ENCODE data around the gene CDX1. TPM values are rescaled to one million over a fixed set of nuclear protein-coding genes. Genes with fewer than 3 reads are reported as not detected.

The CDX1 gene
- total RNA-seq, 4 donors from 2014 or later: 0.26 to 0.76 TPM; not detected in 2

GRCh38 chr5:150181766-150182545 lies 15.4 kb downstream of the CDX1 start:
- TF ChIP-seq POLR2A (IDR thresholded peaks at IDR 0.05) (no peak), CTCF (IDR thresholded peaks at IDR 0.05) (no peak), EP300 (IDR thresholded peaks at IDR 0.05) (no peak), POLR2AphosphoS5 (IDR thresholded peaks at IDR 0.05) (no peak)
- no peak overlapping the region for H3K4me3 ChIP-seq

GRCh38 chr5:150182774-150183173 lies 16.2 kb downstream of the CDX1 start:
- H3K27me3 ChIP-seq: no peaks in the 10 kb centered on the region
- peaks cover 25% of the 10 kb centered on the region for H3K4me1 ChIP-seq
- 89% methylated on average over 10 of the region's 10 CpGs for WGBS
- TF ChIP-seq POLR2AphosphoS5 (IDR thresholded peaks at IDR 0.05) (no peak), CTCF (IDR thresholded peaks at IDR 0.05) (no peak), POLR2A (IDR thresholded peaks at IDR 0.05) (no peak), EP300 (IDR thresholded peaks at IDR 0.05) (no peak)
- no peak overlapping the region for H3K27ac ChIP-seq
- H3K36me3 ChIP-seq: no peaks in the 10 kb centered on the region
- no peak overlapping the region for H3K4me3 ChIP-seq
- no peak for DNase-seq (ENCODE audit: low spot score in 2 of 2)
- H3K9me3 ChIP-seq: no peaks in the 10 kb centered on the region

More at GRCh38 chr5:150181766-150182545, 15.4 kb downstream of the CDX1 start:
- Histone ChIP-seq H3K27ac (no peak overlapping the region), H3K36me3 (no peaks in the 10 kb centered on the region), H3K27me3 (no peaks in the 10 kb centered on the region), H3K9me3 (no peaks in the 10 kb centered on the region), H3K4me1 (peaks cover 25% of the 10 kb centered on the region)
- 85% methylated on average over 8 of the region's 9 CpGs for WGBS
- no peak for DNase-seq (ENCODE audit: low spot score in 2 of 2)

DNA sequence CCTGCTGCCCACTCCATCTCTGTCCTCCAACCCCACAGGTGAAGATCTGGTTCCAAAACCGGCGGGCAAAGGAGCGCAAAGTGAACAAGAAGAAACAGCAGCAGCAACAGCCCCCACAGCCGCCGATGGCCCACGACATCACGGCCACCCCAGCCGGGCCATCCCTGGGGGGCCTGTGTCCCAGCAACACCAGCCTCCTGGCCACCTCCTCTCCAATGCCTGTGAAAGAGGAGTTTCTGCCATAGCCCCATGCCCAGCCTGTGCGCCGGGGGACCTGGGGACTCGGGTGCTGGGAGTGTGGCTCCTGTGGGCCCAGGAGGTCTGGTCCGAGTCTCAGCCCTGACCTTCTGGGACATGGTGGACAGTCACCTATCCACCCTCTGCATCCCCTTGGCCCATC lies 16.9 kb downstream of the CDX1 start:
- no peaks in the 10 kb centered on the region for H3K36me3 ChIP-seq
- 91% methylated on average over 12 of the region's 12 CpGs for WGBS
- peaks cover 5% of the 10 kb centered on the region for H3K27me3 ChIP-seq
- H3K9me3 ChIP-seq: no peaks in the 10 kb centered on the region
- H3K4me3 ChIP-seq: no peak overlapping the region
- peaks cover 25% of the 10 kb centered on the region for H3K4me1 ChIP-seq
- TF ChIP-seq CTCF (IDR thresholded peaks at IDR 0.05) (no peak), POLR2A (IDR thresholded peaks at IDR 0.05) (no peak), EP300 (IDR thresholded peaks at IDR 0.05) (no peak), POLR2AphosphoS5 (IDR thresholded peaks at IDR 0.05) (no peak)
- no peak for DNase-seq (ENCODE audit: low spot score in 2 of 2)
- no peak overlapping the region for H3K27ac ChIP-seq

GRCh38 chr5:150184006-150184405 lies 17.4 kb downstream of the CDX1 start:
- Histone ChIP-seq H3K4me3 (no peak overlapping the region), H3K27ac (no peak overlapping the region), H3K9me3 (no peaks in the 10 kb centered on the region), H3K4me1 (peaks cover 25% of the 10 kb centered on the region), H3K36me3 (no peaks in the 10 kb centered on the region), H3K27me3 (peaks cover 10% of the 10 kb centered on the region)
- TF ChIP-seq POLR2A (IDR thresholded peaks at IDR 0.05): no peak
- no peak for TF ChIP-seq CTCF (IDR thresholded peaks at IDR 0.05)
- no peak for TF ChIP-seq POLR2AphosphoS5 (IDR thresholded peaks at IDR 0.05)
- TF ChIP-seq EP300 (IDR thresholded peaks at IDR 0.05): no peak
- WGBS: 86% methylated on average over 2 of the region's 2 CpGs
- DNase-seq (ENCODE audit: low spot score in 2 of 2): no peak

DNA sequence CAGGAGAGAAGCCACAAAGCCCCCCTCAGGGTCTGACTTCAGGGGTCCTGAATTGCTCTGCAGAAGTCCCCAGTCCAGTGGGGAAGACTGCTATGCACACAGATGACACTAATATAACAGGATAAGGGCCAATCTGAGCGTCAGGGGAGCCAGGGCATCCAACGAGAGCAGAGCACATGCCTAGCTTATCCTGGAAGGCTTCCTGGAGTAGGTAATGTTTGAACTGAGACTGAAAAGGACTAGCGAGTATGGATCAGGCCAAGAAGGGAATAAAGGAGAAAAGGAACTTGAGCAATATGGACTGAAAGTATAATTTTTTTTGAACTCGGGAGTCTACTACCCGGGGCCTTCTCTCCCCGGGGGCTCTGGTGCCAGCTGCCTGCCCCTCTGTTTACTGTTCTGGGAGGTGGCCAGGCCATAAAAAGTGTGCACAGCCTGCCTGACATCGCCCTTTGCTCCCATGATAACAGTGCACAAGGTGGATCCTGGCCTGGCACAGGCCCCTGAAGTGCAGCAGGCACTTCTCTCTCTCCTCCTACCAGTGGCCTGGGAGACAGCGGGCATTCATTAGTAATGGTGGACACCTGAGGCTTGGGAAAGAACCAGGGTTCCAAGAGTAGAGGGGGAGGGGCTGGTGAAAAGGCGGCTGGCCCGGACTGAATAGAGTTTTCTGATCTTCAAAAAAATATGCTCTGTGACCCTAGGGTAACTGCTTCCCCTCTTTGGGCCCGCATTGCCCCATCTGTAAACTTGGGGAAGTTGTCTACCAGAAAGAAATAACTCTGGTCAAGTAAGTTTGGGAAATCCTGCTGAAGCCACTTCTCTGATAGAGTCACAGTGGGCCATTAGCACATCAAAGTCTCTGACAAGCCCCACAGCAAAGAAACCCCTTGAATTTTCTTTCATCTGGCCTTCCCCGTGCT lies 18.7 kb downstream of the CDX1 start:
- peaks cover 23% of the 10 kb centered on the region for H3K27me3 ChIP-seq

More for the DNA sequence above, 18.7 kb downstream of the CDX1 start:
- DNase-seq (ENCODE audit: low spot score in 2 of 2): no peak
- Histone ChIP-seq H3K4me1 (peaks cover 24% of the 10 kb centered on the region), H3K36me3 (no peaks in the 10 kb centered on the region), H3K4me3 (no peak overlapping the region), H3K27ac (no peak overlapping the region), H3K9me3 (no peaks in the 10 kb centered on the region)
- 85% methylated on average over 12 of the region's 12 CpGs for WGBS
- TF ChIP-seq CTCF (IDR thresholded peaks at IDR 0.05): no peak
